ENCODE data around the gene NUDC. TPM values are rescaled to one million over a fixed set of nuclear protein-coding genes. Genes with fewer than 3 reads are reported as not detected.
A peak's percentile ranks its signal among the peaks of the same experiment; 100 is the strongest.

Gene NUDC
- total and polyA plus RNA-seq, 9 of the 15 experiments (the other 6 are each of a cell fraction or from before 2014, with no cell fraction given): 9.8 to 234 (median 149) TPM

DNA sequence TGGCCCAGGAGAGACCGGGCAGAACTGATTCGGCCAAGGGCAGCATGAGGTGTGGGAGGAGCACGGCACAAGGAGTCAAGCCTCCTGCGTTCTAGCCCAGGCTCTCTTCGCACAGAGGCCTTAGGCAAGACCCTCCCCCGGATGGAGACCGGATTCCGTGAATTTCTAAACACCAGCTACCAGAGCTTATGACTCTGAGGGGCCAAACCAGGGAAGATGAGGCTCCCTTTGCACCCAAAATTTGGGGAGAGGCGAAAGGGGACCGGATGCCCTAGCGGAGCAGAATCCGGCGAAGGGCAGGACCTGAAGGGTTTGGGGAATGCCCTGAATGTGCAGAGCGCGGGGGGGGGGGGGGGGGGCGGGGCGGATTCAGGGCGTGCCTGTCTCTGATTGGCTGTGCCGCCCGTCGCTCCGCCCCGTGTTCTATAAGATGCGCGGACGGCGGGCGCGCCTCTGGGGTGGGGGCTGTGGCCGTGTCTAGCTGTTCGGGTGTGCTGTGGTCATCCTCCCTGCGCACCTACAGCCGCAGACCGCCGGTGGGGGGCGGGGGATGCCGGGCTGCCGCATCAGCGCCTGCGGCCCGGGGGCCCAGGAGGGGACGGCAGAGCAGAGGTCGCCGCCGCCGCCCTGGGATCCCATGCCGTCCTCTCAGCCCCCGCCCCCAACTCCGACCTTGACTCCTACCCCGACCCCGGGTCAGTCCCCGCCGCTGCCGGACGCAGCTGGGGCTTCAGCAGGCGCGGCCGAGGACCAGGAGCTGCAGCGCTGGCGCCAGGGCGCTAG, 71.9 kb downstream of the NUDC start, which contains the start of gene TRNP1 (continued):
- TF ChIP-seq MCM5 (IDR thresholded peaks at IDR 0.05; ENCODE audit: low read depth) (no peak), POLR2AphosphoS2 (IDR thresholded peaks at IDR 0.05; ENCODE audit: low read length) (no peak), SRSF1 (IDR thresholded peaks at IDR 0.05; ENCODE audit: low read depth, low read length) (no peak), BRCA1 (IDR thresholded peaks at IDR 0.05) (no peak), BRCA1 (CRISPR knock-in tag; IDR thresholded peaks at IDR 0.05) (no peak), MBD2 (IDR thresholded peaks at IDR 0.05; ENCODE audit: borderline replicate concordance, low read depth) (no peak), KAT2B (IDR thresholded peaks at IDR 0.05; ENCODE audit: low read depth, low read length) (no peak), JUND (IDR thresholded peaks at IDR 0.05; ENCODE audit: borderline replicate concordance, low read depth, low read length) (no peak), JUND (tag; IDR thresholded peaks at IDR 0.05; ENCODE audit: borderline replicate concordance, low read depth, low read length) (no peak), NCOA1 (IDR thresholded peaks at IDR 0.05; ENCODE audit: low read depth) (no peak), ZNF212 (CRISPR knock-in tag; IDR thresholded peaks at IDR 0.05) (no peak), BRF1 (IDR thresholded peaks at IDR 0.05; ENCODE audit: borderline replicate concordance, extremely low read depth, insufficient read length) (no peak), ZNF324 (CRISPR knock-in tag; IDR thresholded peaks at IDR 0.05) (no peak), ZNF140 (CRISPR knock-in tag; IDR thresholded peaks at IDR 0.05) (no peak), CBFA2T2 (conservative IDR thresholded peaks at IDR 0.05) (no peak), SP1 (CRISPR knock-in tag; IDR thresholded peaks at IDR 0.05) (peak; percentile 58; the same call in 1 of the 2 replicates), GTF2A2 (tag; IDR thresholded peaks at IDR 0.05) (peak; percentile 72; the same call in 1 of the 2 replicates), FOXJ3 (CRISPR knock-in tag; IDR thresholded peaks at IDR 0.05) (no peak)
- TF ChIP-seq, protein P1, sequence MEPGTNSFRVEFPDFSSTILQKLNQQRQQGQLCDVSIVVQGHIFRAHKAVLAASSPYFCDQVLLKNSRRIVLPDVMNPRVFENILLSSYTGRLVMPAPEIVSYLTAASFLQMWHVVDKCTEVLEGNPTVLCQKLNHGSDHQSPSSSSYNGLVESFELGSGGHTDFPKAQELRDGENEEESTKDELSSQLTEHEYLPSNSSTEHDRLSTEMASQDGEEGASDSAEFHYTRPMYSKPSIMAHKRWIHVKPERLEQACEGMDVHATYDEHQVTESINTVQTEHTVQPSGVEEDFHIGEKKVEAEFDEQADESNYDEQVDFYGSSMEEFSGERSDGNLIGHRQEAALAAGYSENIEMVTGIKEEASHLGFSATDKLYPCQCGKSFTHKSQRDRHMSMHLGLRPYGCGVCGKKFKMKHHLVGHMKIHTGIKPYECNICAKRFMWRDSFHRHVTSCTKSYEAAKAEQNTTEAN (CRISPR knock-in tag; IDR thresholded peaks at IDR 0.05): no peak
- TF ChIP-seq, protein P2, sequence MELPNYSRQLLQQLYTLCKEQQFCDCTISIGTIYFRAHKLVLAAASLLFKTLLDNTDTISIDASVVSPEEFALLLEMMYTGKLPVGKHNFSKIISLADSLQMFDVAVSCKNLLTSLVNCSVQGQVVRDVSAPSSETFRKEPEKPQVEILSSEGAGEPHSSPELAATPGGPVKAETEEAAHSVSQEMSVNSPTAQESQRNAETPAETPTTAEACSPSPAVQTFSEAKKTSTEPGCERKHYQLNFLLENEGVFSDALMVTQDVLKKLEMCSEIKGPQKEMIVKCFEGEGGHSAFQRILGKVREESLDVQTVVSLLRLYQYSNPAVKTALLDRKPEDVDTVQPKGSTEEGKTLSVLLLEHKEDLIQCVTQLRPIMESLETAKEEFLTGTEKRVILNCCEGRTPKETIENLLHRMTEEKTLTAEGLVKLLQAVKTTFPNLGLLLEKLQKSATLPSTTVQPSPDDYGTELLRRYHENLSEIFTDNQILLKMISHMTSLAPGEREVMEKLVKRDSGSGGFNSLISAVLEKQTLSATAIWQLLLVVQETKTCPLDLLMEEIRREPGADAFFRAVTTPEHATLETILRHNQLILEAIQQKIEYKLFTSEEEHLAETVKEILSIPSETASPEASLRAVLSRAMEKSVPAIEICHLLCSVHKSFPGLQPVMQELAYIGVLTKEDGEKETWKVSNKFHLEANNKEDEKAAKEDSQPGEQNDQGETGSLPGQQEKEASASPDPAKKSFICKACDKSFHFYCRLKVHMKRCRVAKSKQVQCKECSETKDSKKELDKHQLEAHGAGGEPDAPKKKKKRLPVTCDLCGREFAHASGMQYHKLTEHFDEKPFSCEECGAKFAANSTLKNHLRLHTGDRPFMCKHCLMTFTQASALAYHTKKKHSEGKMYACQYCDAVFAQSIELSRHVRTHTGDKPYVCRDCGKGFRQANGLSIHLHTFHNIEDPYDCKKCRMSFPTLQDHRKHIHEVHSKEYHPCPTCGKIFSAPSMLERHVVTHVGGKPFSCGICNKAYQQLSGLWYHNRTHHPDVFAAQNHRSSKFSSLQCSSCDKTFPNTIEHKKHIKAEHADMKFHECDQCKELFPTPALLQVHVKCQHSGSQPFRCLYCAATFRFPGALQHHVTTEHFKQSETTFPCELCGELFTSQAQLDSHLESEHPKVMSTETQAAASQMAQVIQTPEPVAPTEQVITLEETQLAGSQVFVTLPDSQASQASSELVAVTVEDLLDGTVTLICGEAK (IDR thresholded peaks at IDR 0.05): no peak
- TF ChIP-seq, protein P2 (CRISPR knock-in tag; IDR thresholded peaks at IDR 0.05): no peak
